ENCODE data around the gene SUGCT. TPM values are rescaled to one million over a fixed set of nuclear protein-coding genes. Genes with fewer than 3 reads are reported as not detected.

The SUGCT gene
- polyA plus RNA-seq, 1 donor, result 2.2 TPM

GRCh38 chr7:40673285-40673684, 538.5 kb downstream of the SUGCT start:
- DNase-seq (ENCODE audit: low read depth), result no peak

- DNase-seq (ENCODE audit: low read depth), result no peak
Observed at GRCh38 chr7:40674316-40674715, 539.5 kb downstream of the SUGCT start.

GRCh38 chr7:40675741-40676140, 540.9 kb downstream of the SUGCT start:
- DNase-seq (ENCODE audit: low read depth), result no peak

- DNase-seq (ENCODE audit: low read depth), result no peak
Observed at GRCh38 chr7:40676221-40676620, 541.4 kb downstream of the SUGCT start.

GRCh38 chr7:40680657-40681056, 545.9 kb downstream of the SUGCT start:
- no peak for DNase-seq (ENCODE audit: low read depth)

- no peak for DNase-seq (ENCODE audit: low read depth)
Observed at GRCh38 chr7:40682696-40683095, 547.9 kb downstream of the SUGCT start.

- DNase-seq (ENCODE audit: low read depth), result no peak
Observed at GRCh38 chr7:40694026-40694809, 559.4 kb downstream of the SUGCT start.

- no peak for DNase-seq (ENCODE audit: low read depth)
Observed at GRCh38 chr7:40694991-40695390, 560.2 kb downstream of the SUGCT start.

- DNase-seq (ENCODE audit: low read depth), result no peak
Observed at GRCh38 chr7:40697653-40698052, 562.8 kb downstream of the SUGCT start.

GRCh38 chr7:40698214-40698920, 563.6 kb downstream of the SUGCT start:
- no peak for DNase-seq (ENCODE audit: low read depth)

GRCh38 chr7:40698921-40699260, 564.1 kb downstream of the SUGCT start:
- no peak for DNase-seq (ENCODE audit: low read depth)

GRCh38 chr7:40700653-40701421, 566.0 kb downstream of the SUGCT start:
- no peak for DNase-seq (ENCODE audit: low read depth)

GRCh38 chr7:40701836-40702551, 567.2 kb downstream of the SUGCT start:
- no peak for DNase-seq (ENCODE audit: low read depth)

- DNase-seq (ENCODE audit: low read depth), result no peak
Observed at GRCh38 chr7:40704172-40704571, 569.4 kb downstream of the SUGCT start.

- DNase-seq (ENCODE audit: low read depth), result no peak
Observed at GRCh38 chr7:40706829-40707228, 572.0 kb downstream of the SUGCT start.

- no peak for DNase-seq (ENCODE audit: low read depth)
Observed at GRCh38 chr7:40709062-40709964, 574.5 kb downstream of the SUGCT start.

GRCh38 chr7:40711706-40712105, 576.9 kb downstream of the SUGCT start:
- DNase-seq (ENCODE audit: low read depth), result no peak

GRCh38 chr7:40714363-40715052, 579.7 kb downstream of the SUGCT start:
- DNase-seq (ENCODE audit: low read depth), result peak; percentile 19

- DNase-seq (ENCODE audit: low read depth), result no peak
Observed at GRCh38 chr7:40715053-40715430, 580.2 kb downstream of the SUGCT start.

GRCh38 chr7:40716052-40716451, 581.2 kb downstream of the SUGCT start:
- no peak for DNase-seq (ENCODE audit: low read depth)

All from forelimb muscle (tissue), 1 donor.